Activated CD8-positive, alpha-beta T cell treated with anti-CD3 and anti-CD28 coated beads for 36 hours (primary cell): ENCODE measurements around the gene ANKRD24. TPM values are rescaled to one million over a fixed set of nuclear protein-coding genes. Genes with fewer than 3 reads are reported as not detected.
"Not testable (repeated sequence)": the region's sequence is repeated elsewhere in the genome, so short reads cannot be mapped to it uniquely, and the experiment has no call there.

ENCODE experiments used
- ATAC-seq: fragments of 200-7000 bp; cut with Tn5 transposase; one replicate; pipeline ENCODE4 v1.10.0; 2021; ENCODE audit warnings: mild to moderate bottlenecking, moderate library complexity
- CTCF ChIA-PET: fragments of 350-600 bp; sonication (Branson Sonifier 250); formaldehyde crosslinking; loops from one replicate; lab custom pipeline; 2021; ENCODE audit warnings: antibody characterized with exemption; lab: Charles Lee
- POLR2A ChIA-PET: fragments of 350-600 bp; sonication (Branson Sonifier 250); formaldehyde crosslinking; loops from one replicate; lab custom pipeline; 2021; ENCODE audit warnings: antibody characterized with exemption; lab: Charles Lee
- DNase-seq: peaks from one replicate; pipeline ENCODE4 v3.0.0-alpha.2; 2020
- H3K27ac Mint-ChIP-seq: one replicate; pipeline ENCODE4 v1.8.0; 2021; ENCODE audit warnings: mild to moderate bottlenecking, mixed read lengths
- H3K27me3 Mint-ChIP-seq: one replicate; pipeline ENCODE4 v1.8.0; 2021; ENCODE audit warnings: mixed read lengths
- H3K36me3 Mint-ChIP-seq: one replicate; pipeline ENCODE4 v1.8.0; 2021; ENCODE audit warnings: low read depth, mixed read lengths
- H3K4me1 Mint-ChIP-seq: one replicate; pipeline ENCODE4 v1.8.0; 2021; ENCODE audit warnings: low read depth, mixed read lengths
- H3K4me3 Mint-ChIP-seq: one replicate; pipeline ENCODE4 v1.8.0; 2021; ENCODE audit warnings: mild to moderate bottlenecking, moderate library complexity, mixed read lengths
- H3K9me3 Mint-ChIP-seq: one replicate; pipeline ENCODE4 v1.8.0; 2021; ENCODE audit warnings: mixed read lengths
- CTCF ChIP-seq: fragments of 200-600 bp; IDR thresholded peaks from one replicate; pipeline ENCODE4 v1.8.0; 2022; ENCODE audit warnings: antibody characterized with exemption, mild to moderate bottlenecking
- intact Hi-C: fragments of 100-400 bp; cut with micrococcal nuclease; formaldehyde crosslinking; loops from one replicate; pipeline ENCODE4 v1.10.0; 2022
- total RNA-seq, 2 experiments: library from RNA; stranded (reverse); gene quantifications; one replicate each; pipeline ENCODE4 v1.2.3, GENCODE V29; 2021

The ANKRD24 gene
- 1 to 10 TPM; 1.6 to 1.8 TPM for total RNA-seq

GRCh38 chr19:4182084-4182810 is at the start of gene ANKRD24, which contains the start of gene SIRT6:
ANKRD24 (plus strand) TSS chr19:4182689; CDS start chr19:4186426, 3,737 bp downstream.
SIRT6 (minus strand) TSS chr19:4182563; CDS start chr19:4182539, 24 bp downstream.
- H3K4me3 Mint-ChIP-seq, result peak within 1 kb of the TSS; percentile 98
- TF ChIP-seq CTCF, result no peak
- H3K4me1 Mint-ChIP-seq, result peaks cover 24% of the 10 kb centered on the region
- DNase-seq, result peak; percentile 97
- no peaks in the 10 kb centered on the region for H3K27me3 Mint-ChIP-seq
- ATAC-seq, result peak; percentile 89
- intact Hi-C loops, result no loop called here
- H3K9me3 Mint-ChIP-seq, result no peaks in the 10 kb centered on the region
- peaks cover 9% of the 10 kb centered on the region for H3K36me3 Mint-ChIP-seq
- ChIA-PET POLR2A (no interaction called here), CTCF (no interaction called here)
- peak within 1 kb of the TSS; percentile 95 for H3K27ac Mint-ChIP-seq

GRCh38 chr19:4134351-4134750 is 48.1 kb upstream of the ANKRD24 start:
- intact Hi-C loops, result no loop called here
- DNase-seq, result no peak
- Mint-ChIP-seq H3K27ac (no peak overlapping the region), H3K4me3 (no peak overlapping the region), H3K27me3 (no peaks in the 10 kb centered on the region), H3K4me1 (peaks cover 1% of the 10 kb centered on the region), H3K9me3 (no peaks in the 10 kb centered on the region), H3K36me3 (no peaks in the 10 kb centered on the region)
- ChIA-PET CTCF (interaction anchor here (0.8 kb wide), 1 partner anchor 18 kb away, joined by 3 read pairs; no protein-coding TSS in a partner anchor), POLR2A (no interaction called here)
- TF ChIP-seq CTCF, result no peak
- ATAC-seq, result no peak

GRCh38 chr19:4135386-4135785 is 47.1 kb upstream of the ANKRD24 start:
- intact Hi-C loops, H3K36me3 Mint-ChIP-seq, ATAC-seq, H3K27ac Mint-ChIP-seq, H3K9me3 Mint-ChIP-seq, CTCF ChIA-PET, DNase-seq, H3K4me3 Mint-ChIP-seq, H3K27me3 Mint-ChIP-seq, H3K4me1 Mint-ChIP-seq, POLR2A ChIA-PET: not testable (repeated sequence)

- ChIA-PET POLR2A (no interaction called here), CTCF (no interaction called here)
- intact Hi-C loops, result no loop called here
- Mint-ChIP-seq H3K4me3 (no peak overlapping the region), H3K9me3 (no peaks in the 10 kb centered on the region), H3K4me1 (peaks cover 11% of the 10 kb centered on the region), H3K27me3 (no peaks in the 10 kb centered on the region), H3K36me3 (no peaks in the 10 kb centered on the region), H3K27ac (no peak overlapping the region)
- ATAC-seq, result no peak
- TF ChIP-seq CTCF, result no peak
- no peak for DNase-seq
These were observed 45.8 kb upstream of the ANKRD24 start for GRCh38 chr19:4136680-4137088.

GRCh38 chr19:4138445-4138844 is 44.0 kb upstream of the ANKRD24 start:
- H3K9me3 Mint-ChIP-seq, result no peaks in the 10 kb centered on the region
- peaks cover 11% of the 10 kb centered on the region for H3K4me1 Mint-ChIP-seq
- ChIA-PET POLR2A (no interaction called here), CTCF (interaction anchor here (1.0 to 4.7 kb wide), 7 partner anchors 10 to 333 kb away, joined by 3 to 26 read pairs (median 14); partner anchors contain the start of genes HDGFL2 and PIAS4)
- intact Hi-C loops, result no loop called here
- no peak overlapping the region for H3K27ac Mint-ChIP-seq
- H3K27me3 Mint-ChIP-seq, result peaks cover under 1% of the 10 kb centered on the region
- H3K36me3 Mint-ChIP-seq, result no peaks in the 10 kb centered on the region
- TF ChIP-seq CTCF, result no peak
- no peak overlapping the region for H3K4me3 Mint-ChIP-seq
- DNase-seq, result no peak
- no peak for ATAC-seq
